Activated B cell treated with CpG ODN at 0.5 μM for 24 hours (primary cell): ENCODE data around the gene CCNT1. TPM values are rescaled to one million over a fixed set of nuclear protein-coding genes. Genes with fewer than 3 reads are reported as not detected.

Experiments used
- ATAC-seq: fragments of 200-7000 bp; cut with Tn5 transposase; one replicate; pipeline ENCODE4 v1.10.0; 2021; ENCODE audit warnings: low read depth, mild to moderate bottlenecking, moderate library complexity
- CTCF ChIA-PET: fragments of 350-600 bp; sonication (Branson Sonifier 250); formaldehyde crosslinking; loops from one replicate; lab custom pipeline; 2021; ENCODE audit warnings: antibody characterized with exemption; lab: Charles Lee
- POLR2A ChIA-PET: fragments of 350-600 bp; sonication (Branson Sonifier 250); formaldehyde crosslinking; loops from one replicate; lab custom pipeline; 2021; ENCODE audit warnings: antibody characterized with exemption; lab: Charles Lee
- DNase-seq: peaks from one replicate; pipeline ENCODE4 v3.0.0; 2022
- H3K27ac Mint-ChIP-seq: one replicate; pipeline ENCODE4 v1.8.0; 2020; ENCODE audit warnings: mixed read lengths
- H3K27me3 Mint-ChIP-seq: one replicate; pipeline ENCODE4 v1.8.0; 2021; ENCODE audit warnings: mixed read lengths
- H3K36me3 Mint-ChIP-seq: one replicate; pipeline ENCODE4 v1.8.0; 2021; ENCODE audit warnings: low read depth, mixed read lengths
- H3K4me1 Mint-ChIP-seq: one replicate; pipeline ENCODE4 v1.8.0; 2021; ENCODE audit warnings: mixed read lengths
- H3K4me3 Mint-ChIP-seq: one replicate; pipeline ENCODE4 v1.8.0; 2020; ENCODE audit warnings: mild to moderate bottlenecking, mixed read lengths
- H3K9me3 Mint-ChIP-seq: one replicate; pipeline ENCODE4 v1.8.0; 2020; ENCODE audit warnings: mixed read lengths
- intact Hi-C: fragments of 100-400 bp; cut with micrococcal nuclease; formaldehyde crosslinking; loops from one replicate; pipeline ENCODE4 v1.15.1; 2024
- total RNA-seq: library from RNA; stranded (reverse); gene quantifications from 2 replicates; pipeline ENCODE4 v1.2.3, GENCODE V29; 2022
- TF ChIP-seq, protein P1 (sequence below): fragments of 200-600 bp; IDR thresholded peaks from one replicate; pipeline ENCODE4 v1.8.0; 2022; ENCODE audit warnings: antibody characterized with exemption, mild to moderate bottlenecking

CCNT1 gene
- 48.9 and 49.6 TPM in 2 replicates for total RNA-seq

DNA sequence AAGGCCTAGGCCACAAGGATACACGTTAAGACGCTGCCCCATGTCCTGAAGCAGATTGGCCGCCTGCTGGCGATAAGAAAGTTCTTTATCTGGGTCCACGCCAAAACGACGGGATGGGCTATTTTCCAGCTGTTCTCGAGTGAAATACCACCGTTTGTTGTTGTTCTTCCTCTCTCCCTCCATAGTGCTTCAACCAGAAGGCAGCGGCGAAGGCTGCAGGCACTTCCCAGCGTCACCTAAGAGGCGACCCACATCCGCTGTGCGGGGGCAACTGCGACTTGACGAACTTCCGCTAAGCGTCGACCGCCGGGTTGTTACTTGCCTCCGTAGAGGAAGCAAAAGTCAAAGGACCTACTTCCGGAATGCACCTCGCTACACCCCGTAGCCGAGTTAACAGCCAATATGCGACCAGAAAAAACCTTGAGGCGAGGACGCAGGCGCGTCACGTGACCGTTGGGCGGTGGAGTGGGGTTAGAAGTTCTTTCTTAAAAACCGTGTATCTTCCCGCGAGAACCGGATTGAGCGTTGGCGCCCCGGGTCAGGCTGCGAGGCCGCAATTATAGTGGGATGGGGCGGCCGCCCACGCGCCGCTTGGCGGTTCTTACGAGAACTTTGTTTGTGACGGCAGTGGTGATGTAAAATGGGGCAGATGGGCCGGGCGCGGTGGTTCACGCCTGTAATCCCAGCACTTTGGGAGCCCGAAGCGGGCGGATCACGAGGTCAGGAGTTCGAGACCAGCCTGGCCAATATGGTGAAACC lies at the start of gene CCNT1:
CCNT1 (minus strand) TSS at position 215 of the 759 bp plus-strand sequence; CDS start at position 183, 32 bp downstream.
- intact Hi-C loops: loop anchor here (1.0 to 10.0 kb wide), 7 partner anchors 34 to 904 kb away; partner anchors contain the start of genes ARF3, ASB8, KANSL2 and SENP1
- Mint-ChIP-seq H3K27ac (peak within 1 kb of the TSS; percentile 97), H3K36me3 (peaks cover 39% of the 10 kb centered on the region), H3K4me1 (peaks cover 39% of the 10 kb centered on the region), H3K27me3 (peaks cover 2% of the 10 kb centered on the region), H3K4me3 (peak within 1 kb of the TSS; percentile 87), H3K9me3 (peaks cover 11% of the 10 kb centered on the region)
- ChIA-PET CTCF (no interaction called here), POLR2A (interaction anchor here (1.0 to 3.9 kb wide), 2 partner anchors 35 to 135 kb away, joined by 5 to 19 read pairs; partner anchors contain the start of genes DDX23 and KANSL2)
- TF ChIP-seq, protein P1, sequence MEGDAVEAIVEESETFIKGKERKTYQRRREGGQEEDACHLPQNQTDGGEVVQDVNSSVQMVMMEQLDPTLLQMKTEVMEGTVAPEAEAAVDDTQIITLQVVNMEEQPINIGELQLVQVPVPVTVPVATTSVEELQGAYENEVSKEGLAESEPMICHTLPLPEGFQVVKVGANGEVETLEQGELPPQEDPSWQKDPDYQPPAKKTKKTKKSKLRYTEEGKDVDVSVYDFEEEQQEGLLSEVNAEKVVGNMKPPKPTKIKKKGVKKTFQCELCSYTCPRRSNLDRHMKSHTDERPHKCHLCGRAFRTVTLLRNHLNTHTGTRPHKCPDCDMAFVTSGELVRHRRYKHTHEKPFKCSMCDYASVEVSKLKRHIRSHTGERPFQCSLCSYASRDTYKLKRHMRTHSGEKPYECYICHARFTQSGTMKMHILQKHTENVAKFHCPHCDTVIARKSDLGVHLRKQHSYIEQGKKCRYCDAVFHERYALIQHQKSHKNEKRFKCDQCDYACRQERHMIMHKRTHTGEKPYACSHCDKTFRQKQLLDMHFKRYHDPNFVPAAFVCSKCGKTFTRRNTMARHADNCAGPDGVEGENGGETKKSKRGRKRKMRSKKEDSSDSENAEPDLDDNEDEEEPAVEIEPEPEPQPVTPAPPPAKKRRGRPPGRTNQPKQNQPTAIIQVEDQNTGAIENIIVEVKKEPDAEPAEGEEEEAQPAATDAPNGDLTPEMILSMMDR: no peak
- ATAC-seq (peak; percentile 91), DNase-seq (peak; percentile 92)

DNA sequence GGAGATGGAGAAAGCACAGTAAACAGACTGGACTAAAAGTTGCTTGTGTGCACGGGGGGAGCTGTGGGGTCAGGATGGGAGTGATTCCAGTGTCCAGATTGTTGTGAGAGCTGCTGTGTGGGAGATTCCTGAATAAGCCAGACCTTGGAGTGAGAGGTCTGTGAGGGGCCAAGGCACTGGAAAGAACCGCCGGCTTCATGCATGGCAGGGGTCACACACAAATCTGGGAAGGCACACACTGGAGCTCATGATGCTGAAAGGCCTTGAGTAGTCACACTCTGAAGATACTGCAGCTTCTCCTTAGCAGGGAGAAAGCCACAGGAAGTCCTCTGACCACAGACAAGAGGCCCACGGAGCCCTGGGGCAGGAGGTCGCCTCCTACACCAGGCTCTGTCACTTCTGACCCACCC lies 49.3 kb upstream of the CCNT1 start:
- intact Hi-C loops: no loop called here
- no peak for DNase-seq
- POLR2A ChIA-PET: no interaction called here
- peaks cover 10% of the 10 kb centered on the region for H3K27me3 Mint-ChIP-seq
- no peak overlapping the region for H3K27ac Mint-ChIP-seq
- peaks cover 20% of the 10 kb centered on the region for H3K4me1 Mint-ChIP-seq
- no peaks in the 10 kb centered on the region for H3K36me3 Mint-ChIP-seq
- TF ChIP-seq, protein P1: no peak
- no peak for ATAC-seq
- CTCF ChIA-PET: no interaction called here
- H3K9me3 Mint-ChIP-seq: no peaks in the 10 kb centered on the region
- H3K4me3 Mint-ChIP-seq: no peak overlapping the region

DNA sequence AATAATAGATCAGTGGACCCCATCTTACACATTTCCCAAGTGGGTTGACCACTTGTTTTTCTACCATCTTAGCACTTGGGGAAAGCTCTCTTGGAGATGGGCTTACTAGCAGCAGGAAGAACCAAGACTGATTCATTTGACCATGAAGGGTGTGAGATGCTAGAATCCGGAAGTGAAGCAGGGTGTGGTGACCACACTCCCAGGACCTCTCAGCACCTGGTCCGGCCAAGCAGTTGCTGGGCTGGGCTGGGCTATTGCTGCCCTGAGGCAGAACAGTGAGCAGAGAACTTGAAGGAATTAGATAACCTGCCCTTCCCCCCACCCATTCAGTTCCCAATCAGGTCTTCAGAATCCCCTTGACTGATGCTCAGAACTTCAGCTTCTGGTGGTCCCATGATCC lies 48.0 kb upstream of the CCNT1 start:
- DNase-seq: no peak
- Mint-ChIP-seq H3K9me3 (no peaks in the 10 kb centered on the region), H3K27me3 (peaks cover 5% of the 10 kb centered on the region), H3K36me3 (no peaks in the 10 kb centered on the region), H3K27ac (no peak overlapping the region), H3K4me3 (no peak overlapping the region), H3K4me1 (peaks cover 20% of the 10 kb centered on the region)
- TF ChIP-seq, protein P1: no peak
- intact Hi-C loops: no loop called here
- POLR2A ChIA-PET: no interaction called here
- ATAC-seq: no peak
- CTCF ChIA-PET: interaction anchor here (2.4 kb wide), 1 partner anchor 14 kb away, joined by 5 read pairs; no protein-coding TSS in a partner anchor

DNA sequence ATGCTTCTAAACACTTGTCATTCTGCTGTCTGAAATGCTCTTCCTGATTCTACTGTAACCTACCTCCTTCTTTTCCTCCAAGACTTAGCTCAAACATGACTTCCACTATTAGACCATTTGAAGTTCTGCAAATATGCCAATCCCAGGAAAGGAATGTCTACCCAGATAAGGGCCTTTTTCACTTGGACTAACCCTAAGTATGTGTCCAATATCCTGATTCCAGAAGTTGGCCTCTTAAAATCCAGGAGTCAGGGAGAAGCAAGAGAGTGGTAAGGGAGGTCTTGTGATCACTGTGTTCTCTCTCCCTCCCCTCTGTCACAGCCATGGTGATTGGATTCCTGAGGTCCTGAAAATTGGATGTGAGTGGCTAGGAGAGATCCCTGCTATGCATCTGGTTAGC lies 42.2 kb upstream of the CCNT1 start:
- Mint-ChIP-seq H3K9me3 (no peaks in the 10 kb centered on the region), H3K27me3 (no peaks in the 10 kb centered on the region), H3K4me3 (no peak overlapping the region), H3K27ac (no peak overlapping the region), H3K36me3 (no peaks in the 10 kb centered on the region), H3K4me1 (no peaks in the 10 kb centered on the region)
- ATAC-seq: no peak
- ChIA-PET POLR2A (no interaction called here), CTCF (interaction anchor here (1.9 kb wide), 1 partner anchor 36 kb away, joined by 6 read pairs; no protein-coding TSS in a partner anchor)
- intact Hi-C loops: no loop called here
- TF ChIP-seq, protein P1: no peak
- DNase-seq: no peak

DNA sequence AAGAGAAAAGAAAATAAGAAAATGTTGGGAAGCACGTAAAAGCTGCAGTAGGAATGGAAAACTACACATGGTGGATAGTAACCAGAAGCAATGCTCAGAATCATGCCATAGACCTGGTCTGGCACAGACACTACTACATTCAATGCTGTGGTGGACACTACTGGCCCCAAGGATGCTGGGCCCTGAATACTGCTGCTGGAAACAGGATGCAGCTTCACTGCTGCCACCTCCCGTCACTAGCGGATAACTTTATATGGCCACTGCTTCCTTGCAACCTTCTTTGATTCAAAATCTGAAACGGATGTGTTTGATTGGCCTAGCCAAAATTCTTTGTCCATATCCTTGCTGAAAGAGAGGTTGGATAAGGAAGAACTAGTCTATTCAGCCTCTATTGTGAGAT lies 41.7 kb upstream of the CCNT1 start:
- Mint-ChIP-seq H3K36me3 (no peaks in the 10 kb centered on the region), H3K9me3 (no peaks in the 10 kb centered on the region), H3K27ac (no peak overlapping the region), H3K27me3 (no peaks in the 10 kb centered on the region), H3K4me1 (no peaks in the 10 kb centered on the region), H3K4me3 (no peak overlapping the region)
- ChIA-PET POLR2A (no interaction called here), CTCF (interaction anchor here (0.9 to 1.9 kb wide), 2 partner anchors 37 to 56 kb away, joined by 3 to 6 read pairs; no protein-coding TSS in a partner anchor)
- DNase-seq: no peak
- intact Hi-C loops: no loop called here
- ATAC-seq: no peak
- TF ChIP-seq, protein P1: no peak
